Activated CD8-positive, alpha-beta T cell treated with anti-CD3 and anti-CD28 coated beads for 36 hours (primary cell): ENCODE measurements around the gene ZMIZ1. TPM values are rescaled to one million over a fixed set of nuclear protein-coding genes. Genes with fewer than 3 reads are reported as not detected.

Source experiments
- ATAC-seq: fragments of 200-7000 bp; cut with Tn5 transposase; one replicate; pipeline ENCODE4 v1.10.0; 2021; ENCODE audit warnings: mild to moderate bottlenecking, moderate library complexity
- CTCF ChIA-PET: fragments of 350-600 bp; sonication (Branson Sonifier 250); formaldehyde crosslinking; loops from one replicate; lab custom pipeline; 2021; ENCODE audit warnings: antibody characterized with exemption; lab: Charles Lee
- POLR2A ChIA-PET: fragments of 350-600 bp; sonication (Branson Sonifier 250); formaldehyde crosslinking; loops from one replicate; lab custom pipeline; 2021; ENCODE audit warnings: antibody characterized with exemption; lab: Charles Lee
- DNase-seq: peaks from one replicate; pipeline ENCODE4 v3.0.0-alpha.2; 2020
- H3K27ac Mint-ChIP-seq: one replicate; pipeline ENCODE4 v1.8.0; 2021; ENCODE audit warnings: mild to moderate bottlenecking, mixed read lengths
- H3K27me3 Mint-ChIP-seq: one replicate; pipeline ENCODE4 v1.8.0; 2021; ENCODE audit warnings: mixed read lengths
- H3K36me3 Mint-ChIP-seq: one replicate; pipeline ENCODE4 v1.8.0; 2021; ENCODE audit warnings: low read depth, mixed read lengths
- H3K4me1 Mint-ChIP-seq: one replicate; pipeline ENCODE4 v1.8.0; 2021; ENCODE audit warnings: low read depth, mixed read lengths
- H3K4me3 Mint-ChIP-seq: one replicate; pipeline ENCODE4 v1.8.0; 2021; ENCODE audit warnings: mild to moderate bottlenecking, moderate library complexity, mixed read lengths
- H3K9me3 Mint-ChIP-seq: one replicate; pipeline ENCODE4 v1.8.0; 2021; ENCODE audit warnings: mixed read lengths
- CTCF ChIP-seq: fragments of 200-600 bp; IDR thresholded peaks from one replicate; pipeline ENCODE4 v1.8.0; 2022; ENCODE audit warnings: antibody characterized with exemption, mild to moderate bottlenecking
- intact Hi-C: fragments of 100-400 bp; cut with micrococcal nuclease; formaldehyde crosslinking; loops from one replicate; pipeline ENCODE4 v1.10.0; 2022
- total RNA-seq, 2 experiments: library from RNA; stranded (reverse); gene quantifications; one replicate each; pipeline ENCODE4 v1.2.3, GENCODE V29; 2021

The ZMIZ1 gene
- total RNA-seq, 2 experiments from 2014 or later: 46.5 to 52.2 TPM

- Mint-ChIP-seq H3K4me1 (peaks cover 26% of the 10 kb centered on the region), H3K27me3 (no peaks in the 10 kb centered on the region), H3K9me3 (no peaks in the 10 kb centered on the region), H3K36me3 (no peaks in the 10 kb centered on the region), H3K27ac (no peak overlapping the region), H3K4me3 (no peak overlapping the region)
- no peak for TF ChIP-seq CTCF
- intact Hi-C loops: no loop called here
- no peak for ATAC-seq
- no peak for DNase-seq
- CTCF ChIA-PET: no interaction called here
- POLR2A ChIA-PET: no interaction called here
Measured at GRCh38 chr10:79087721-79088120, 19.0 kb downstream of the ZMIZ1 start.

GRCh38 chr10:79088176-79088575, 19.4 kb downstream of the ZMIZ1 start:
- CTCF ChIA-PET: interaction anchor here (0.9 kb wide), 1 partner anchor 135 kb away, joined by 3 read pairs; no protein-coding TSS in a partner anchor

GRCh38 chr10:79088613-79089355, 20.0 kb downstream of the ZMIZ1 start:
- DNase-seq: no peak
- TF ChIP-seq CTCF: no peak
- ChIA-PET CTCF (interaction anchor here (0.9 kb wide), 1 partner anchor 136 kb away, joined by 3 read pairs; no protein-coding TSS in a partner anchor), POLR2A (no interaction called here)
- Mint-ChIP-seq H3K27ac (no peak overlapping the region), H3K4me1 (peaks cover 25% of the 10 kb centered on the region), H3K9me3 (no peaks in the 10 kb centered on the region), H3K4me3 (no peak overlapping the region), H3K27me3 (no peaks in the 10 kb centered on the region), H3K36me3 (no peaks in the 10 kb centered on the region)
- intact Hi-C loops: no loop called here
- no peak for ATAC-seq

More at GRCh38 chr10:79088176-79088575, 19.4 kb downstream of the ZMIZ1 start:
- Mint-ChIP-seq H3K4me3 (no peak overlapping the region), H3K4me1 (peaks cover 26% of the 10 kb centered on the region), H3K27ac (no peak overlapping the region), H3K9me3 (no peaks in the 10 kb centered on the region), H3K36me3 (no peaks in the 10 kb centered on the region), H3K27me3 (no peaks in the 10 kb centered on the region)
- no peak for ATAC-seq
- POLR2A ChIA-PET: no interaction called here
- no peak for DNase-seq
- intact Hi-C loops: no loop called here
- TF ChIP-seq CTCF: no peak

- TF ChIP-seq CTCF: no peak
- DNase-seq (no peak), ATAC-seq (no peak)
- H3K27me3 Mint-ChIP-seq: no peaks in the 10 kb centered on the region
- CTCF ChIA-PET: no interaction called here
- no peak overlapping the region for H3K4me3 Mint-ChIP-seq
- H3K4me1 Mint-ChIP-seq: peaks cover 16% of the 10 kb centered on the region
- POLR2A ChIA-PET: interaction anchor here (1.0 kb wide), 1 partner anchor 23 kb away, joined by 3 read pairs; no protein-coding TSS in a partner anchor
- intact Hi-C loops: no loop called here
- H3K9me3 Mint-ChIP-seq: no peaks in the 10 kb centered on the region
- no peaks in the 10 kb centered on the region for H3K36me3 Mint-ChIP-seq
- no peak overlapping the region for H3K27ac Mint-ChIP-seq
Measured at GRCh38 chr10:79089632-79090031, 20.9 kb downstream of the ZMIZ1 start.

- H3K9me3 Mint-ChIP-seq: no peaks in the 10 kb centered on the region
- ATAC-seq (no peak), DNase-seq (no peak)
- TF ChIP-seq CTCF: no peak
- H3K36me3 Mint-ChIP-seq: no peaks in the 10 kb centered on the region
- H3K27me3 Mint-ChIP-seq: no peaks in the 10 kb centered on the region
- ChIA-PET CTCF (interaction anchor here (1.5 kb wide), 1 partner anchor 12 kb away, joined by 4 read pairs; no protein-coding TSS in a partner anchor), POLR2A (interaction anchor here (1.0 kb wide), 1 partner anchor 23 kb away, joined by 3 read pairs; no protein-coding TSS in a partner anchor)
- H3K4me3 Mint-ChIP-seq: no peak overlapping the region
- peaks cover 16% of the 10 kb centered on the region for H3K4me1 Mint-ChIP-seq
- intact Hi-C loops: no loop called here
- H3K27ac Mint-ChIP-seq: no peak overlapping the region
Measured at GRCh38 chr10:79090134-79090803, 21.5 kb downstream of the ZMIZ1 start.
